Spinal cord (tissue), 10 donors: Measurements from ENCODE around the gene SHROOM3. TPM values are rescaled to one million over a fixed set of nuclear protein-coding genes. Genes with fewer than 3 reads are reported as not detected.

ENCODE experiments used
- DNase-seq, 6 donors: peaks; one replicate each; pipeline versions ENCODE4 v3.0.0 to v3.0.0-alpha.2; 2013 to 2015; ENCODE audit warnings: low spot score in 6 of 6, low read depth in 4 of 6
- H3K27ac ChIP-seq: one replicate; pipeline ENCODE4 v1.5.1; 2013; ENCODE audit warnings: low read depth, low read length, control low read depth
- H3K27me3 ChIP-seq: one replicate; pipeline ENCODE4 v1.6.1; 2013; ENCODE audit warnings: low read length; ENCODE audit not compliant: control insufficient read depth, insufficient read depth
- H3K36me3 ChIP-seq: one replicate; pipeline ENCODE4 v1.6.1; 2013; ENCODE audit warnings: low read length; ENCODE audit not compliant: control insufficient read depth, insufficient read depth
- H3K4me1 ChIP-seq: one replicate; pipeline ENCODE4 v1.6.1; 2013; ENCODE audit warnings: low read length; ENCODE audit not compliant: control insufficient read depth, insufficient read depth
- H3K4me3 ChIP-seq: one replicate; pipeline ENCODE4 v1.5.1; 2013; ENCODE audit warnings: low read depth, low read length, control low read depth
- H3K9me3 ChIP-seq: one replicate; pipeline ENCODE4 v1.6.1; 2013; ENCODE audit warnings: low read length; ENCODE audit not compliant: control insufficient read depth, insufficient read depth
- WGBS: methylation state at CpG from one replicate; pipeline ENCODE4 v1.1.5; 2013; ENCODE audit warnings: missing lambda C conversion rate; ENCODE audit not compliant: insufficient coverage; 5-methylcytosine and 5-hydroxymethylcytosine counted together
- polyA plus RNA-seq, 2 donors: library from polyadenylated mRNA; unstranded; fragments of 120-200 nt; gene quantifications; one replicate each; pipeline ENCODE4 v1.2.1, GENCODE V29; 2013; ENCODE audit not compliant: insufficient read length in 2 of 2
- total RNA-seq, 2 donors: library from RNA; depleted of rRNA in 1 of 2; stranded (reverse); fragments of 120-200 nt in 1 of 2; fragments of >200 nt in 1 of 2; gene quantifications; one replicate each; pipeline versions ENCODE4 v1.2.3 to v1.2.4, GENCODE V29; 2013 to 2014
- donor health status: healthy.

SHROOM3 gene
- total and polyA plus RNA-seq, 4 donors: 11.6 to 23.3 (median 19.3) TPM

- Histone ChIP-seq H3K36me3 (no peaks in the 10 kb centered on the region), H3K4me3 (no peak overlapping the region), H3K27ac (no peak overlapping the region), H3K9me3 (no peaks in the 10 kb centered on the region), H3K4me1 (peaks cover 11% of the 10 kb centered on the region), H3K27me3 (no peaks in the 10 kb centered on the region)
- 43% methylated on average over 1 of the region's 2 CpGs for WGBS
- DNase-seq: no peak
These were observed 91.6 kb downstream of the SHROOM3 start for GRCh38 chr4:76526585-76526990.

GRCh38 chr4:76527666-76528065, 92.6 kb downstream of the SHROOM3 start:
- no peaks in the 10 kb centered on the region for H3K36me3 ChIP-seq
- H3K9me3 ChIP-seq: no peaks in the 10 kb centered on the region
- peaks cover 11% of the 10 kb centered on the region for H3K4me1 ChIP-seq
- no peak overlapping the region for H3K27ac ChIP-seq
- H3K27me3 ChIP-seq: no peaks in the 10 kb centered on the region
- no peak overlapping the region for H3K4me3 ChIP-seq
- WGBS: 58% methylated on average over 2 of the region's 5 CpGs
- no peak for DNase-seq

GRCh38 chr4:76531597-76531996, 96.6 kb downstream of the SHROOM3 start:
- Histone ChIP-seq H3K4me3 (no peak overlapping the region), H3K27me3 (no peaks in the 10 kb centered on the region), H3K36me3 (no peaks in the 10 kb centered on the region), H3K9me3 (no peaks in the 10 kb centered on the region), H3K4me1 (peaks cover 7% of the 10 kb centered on the region), H3K27ac (no peak overlapping the region)
- no peak for DNase-seq
- WGBS: no CpG with 5 or more reads among the region's 2 CpGs

GRCh38 chr4:76532805-76533204, 97.8 kb downstream of the SHROOM3 start:
- 59% methylated on average over 2 of the region's 2 CpGs for WGBS
- no peak for DNase-seq
- Histone ChIP-seq H3K4me3 (no peak overlapping the region), H3K27me3 (no peaks in the 10 kb centered on the region), H3K4me1 (no peaks in the 10 kb centered on the region), H3K27ac (no peak overlapping the region), H3K9me3 (no peaks in the 10 kb centered on the region), H3K36me3 (no peaks in the 10 kb centered on the region)

GRCh38 chr4:76533314-76533713, 98.3 kb downstream of the SHROOM3 start:
- Histone ChIP-seq H3K36me3 (no peaks in the 10 kb centered on the region), H3K4me1 (no peaks in the 10 kb centered on the region), H3K27me3 (no peaks in the 10 kb centered on the region), H3K9me3 (no peaks in the 10 kb centered on the region), H3K27ac (no peak overlapping the region), H3K4me3 (no peak overlapping the region)
- peak in 1 of 6 donors; percentile 59 for DNase-seq

GRCh38 chr4:76535603-76536372, 100.8 kb downstream of the SHROOM3 start:
- H3K27me3 ChIP-seq: no peaks in the 10 kb centered on the region
- H3K27ac ChIP-seq: no peak overlapping the region
- no peaks in the 10 kb centered on the region for H3K36me3 ChIP-seq
- WGBS: 69% methylated on average over 2 of the region's 5 CpGs
- H3K9me3 ChIP-seq: no peaks in the 10 kb centered on the region
- H3K4me1 ChIP-seq: no peaks in the 10 kb centered on the region
- no peak overlapping the region for H3K4me3 ChIP-seq
- DNase-seq: peak in 1 of 6 donors; percentile 46

- Histone ChIP-seq H3K27ac (no peak overlapping the region), H3K27me3 (no peaks in the 10 kb centered on the region), H3K36me3 (no peaks in the 10 kb centered on the region), H3K9me3 (no peaks in the 10 kb centered on the region), H3K4me1 (no peaks in the 10 kb centered on the region), H3K4me3 (no peak overlapping the region)
- whole genome bisulfite sequencing: no CpG with 5 or more reads among the region's 2 CpGs
- no peak for DNase-seq
These were observed 101.3 kb downstream of the SHROOM3 start for GRCh38 chr4:76536373-76536689.

GRCh38 chr4:76538296-76538695, 103.3 kb downstream of the SHROOM3 start:
- H3K4me3 ChIP-seq: no peak overlapping the region
- no peaks in the 10 kb centered on the region for H3K4me1 ChIP-seq
- H3K36me3 ChIP-seq: no peaks in the 10 kb centered on the region

GRCh38 chr4:76539979-76540378, 105.0 kb downstream of the SHROOM3 start:
- Histone ChIP-seq H3K4me1 (no peaks in the 10 kb centered on the region), H3K36me3 (no peaks in the 10 kb centered on the region), H3K27me3 (no peaks in the 10 kb centered on the region), H3K27ac (no peak overlapping the region), H3K9me3 (no peaks in the 10 kb centered on the region), H3K4me3 (no peak overlapping the region)
- no peak for DNase-seq
- 100% methylated on average over 4 of the region's 6 CpGs for WGBS

More at GRCh38 chr4:76538296-76538695, 103.3 kb downstream of the SHROOM3 start:
- Histone ChIP-seq H3K27ac (no peak overlapping the region), H3K27me3 (no peaks in the 10 kb centered on the region), H3K9me3 (no peaks in the 10 kb centered on the region)
- no peak for DNase-seq

GRCh38 chr4:76540486-76540885, 105.5 kb downstream of the SHROOM3 start:
- no peak for DNase-seq
- Histone ChIP-seq H3K4me3 (no peak overlapping the region), H3K4me1 (no peaks in the 10 kb centered on the region), H3K9me3 (no peaks in the 10 kb centered on the region), H3K27me3 (no peaks in the 10 kb centered on the region), H3K27ac (no peak overlapping the region), H3K36me3 (no peaks in the 10 kb centered on the region)
- WGBS: no CpG with 5 or more reads among the region's 2 CpGs
